Epidermal melanocyte (primary cell): ENCODE data around the gene NEK6.
A peak's percentile ranks its signal among the peaks of the same experiment; 100 is the strongest.

Source experiments
- DNase-seq: peaks from one replicate; pipeline ENCODE4 v3.0.0; 2011; ENCODE audit warnings: low spot score; ENCODE audit not compliant: insufficient read length

NEK6 gene

DNA sequence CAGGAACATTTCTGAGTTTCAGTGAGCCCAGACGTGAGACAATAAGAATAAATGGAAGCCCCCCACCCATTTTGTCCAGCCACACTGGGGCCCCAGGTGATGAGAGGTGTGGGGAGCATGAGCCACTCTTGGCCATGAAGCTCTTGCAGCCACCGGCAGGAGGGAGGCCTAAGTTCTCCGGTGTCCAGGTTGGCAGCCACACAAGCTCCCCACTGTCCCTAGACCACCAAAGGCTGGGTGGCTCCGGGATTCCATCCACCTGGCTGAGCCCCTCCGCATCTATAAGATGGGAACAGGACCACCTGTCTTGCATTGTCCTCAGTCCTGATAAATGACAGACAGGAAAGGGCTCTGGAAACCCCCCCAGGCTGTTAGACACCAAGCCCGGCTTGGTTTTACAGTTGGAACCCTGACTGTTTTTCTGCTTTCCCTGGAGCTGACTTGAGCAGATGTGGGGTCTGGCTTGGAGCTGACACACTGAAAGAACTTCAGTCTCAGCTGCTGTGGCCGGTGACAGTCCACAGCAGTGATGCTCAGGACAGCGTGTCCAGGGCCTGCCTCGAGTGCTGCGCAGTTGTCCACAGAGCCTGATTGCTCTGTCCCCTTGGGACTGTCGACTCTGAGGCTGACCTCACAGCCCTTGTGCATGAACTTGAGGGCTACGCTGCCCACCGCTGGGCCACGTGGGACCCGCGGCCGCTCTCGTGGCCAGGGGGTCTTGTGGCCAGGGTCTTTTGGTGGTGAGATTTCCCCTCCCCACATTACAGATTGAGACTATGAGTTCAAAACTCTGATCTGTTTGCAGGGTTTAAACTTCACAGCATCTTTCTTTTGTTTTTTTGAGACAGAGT, 82.7 kb downstream of the NEK6 start:
- DNase-seq = no peak

DNA sequence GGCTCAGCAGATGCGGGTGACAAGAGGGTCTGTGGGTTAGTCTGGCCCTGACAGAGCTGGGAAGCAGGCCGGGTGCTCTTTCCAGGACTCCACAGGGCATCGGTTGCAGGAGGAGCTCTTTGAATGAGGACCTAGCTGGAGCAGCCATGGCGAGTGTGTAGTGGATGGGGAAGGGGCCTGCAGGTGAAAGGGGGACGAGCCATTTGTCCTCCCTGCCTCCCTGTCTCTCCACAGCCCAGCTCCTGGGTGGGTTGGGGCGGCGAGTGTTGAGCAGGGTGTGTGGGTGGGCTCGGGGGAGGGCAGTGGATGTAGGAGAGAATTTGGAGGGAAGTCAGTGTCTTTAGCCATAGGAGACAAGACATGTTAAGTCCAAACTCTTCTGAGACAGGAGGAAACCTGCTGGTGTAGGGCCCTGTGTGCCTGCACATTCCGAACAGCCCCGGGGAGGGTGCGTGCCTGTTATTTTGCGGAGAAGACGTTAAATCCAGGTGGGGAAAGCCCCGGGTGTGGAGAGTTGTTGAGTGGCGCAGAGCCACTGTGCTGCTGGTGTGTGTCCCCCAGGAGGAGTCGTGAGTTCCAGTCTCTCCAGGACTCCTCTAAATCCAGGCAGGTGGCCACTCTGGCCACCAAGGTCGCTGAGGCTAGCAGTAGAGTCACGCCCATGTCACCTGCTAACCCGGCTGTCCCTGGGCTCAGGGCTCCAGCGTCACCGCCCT, 83.9 kb downstream of the NEK6 start:
- no peak for DNase-seq

DNA sequence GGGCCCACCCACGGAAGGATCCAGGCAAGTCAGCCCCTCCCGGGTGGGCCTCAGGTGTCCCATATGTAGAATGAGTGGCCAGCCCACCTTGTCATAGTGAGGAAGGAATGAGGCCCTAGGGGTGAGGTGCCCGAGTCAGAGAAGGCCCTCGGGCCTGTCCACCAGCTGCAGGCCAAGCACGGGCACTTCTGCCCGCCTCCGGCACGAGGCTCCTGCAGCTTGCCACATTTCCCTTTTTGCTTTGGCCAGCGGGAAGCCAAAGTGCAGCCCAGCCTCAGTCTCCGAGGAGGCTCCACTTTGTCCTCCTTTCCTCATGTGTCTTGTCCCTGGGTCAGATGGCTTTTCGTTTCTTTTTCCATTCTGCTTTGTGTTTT, 84.6 kb downstream of the NEK6 start:
- no peak for DNase-seq

DNA sequence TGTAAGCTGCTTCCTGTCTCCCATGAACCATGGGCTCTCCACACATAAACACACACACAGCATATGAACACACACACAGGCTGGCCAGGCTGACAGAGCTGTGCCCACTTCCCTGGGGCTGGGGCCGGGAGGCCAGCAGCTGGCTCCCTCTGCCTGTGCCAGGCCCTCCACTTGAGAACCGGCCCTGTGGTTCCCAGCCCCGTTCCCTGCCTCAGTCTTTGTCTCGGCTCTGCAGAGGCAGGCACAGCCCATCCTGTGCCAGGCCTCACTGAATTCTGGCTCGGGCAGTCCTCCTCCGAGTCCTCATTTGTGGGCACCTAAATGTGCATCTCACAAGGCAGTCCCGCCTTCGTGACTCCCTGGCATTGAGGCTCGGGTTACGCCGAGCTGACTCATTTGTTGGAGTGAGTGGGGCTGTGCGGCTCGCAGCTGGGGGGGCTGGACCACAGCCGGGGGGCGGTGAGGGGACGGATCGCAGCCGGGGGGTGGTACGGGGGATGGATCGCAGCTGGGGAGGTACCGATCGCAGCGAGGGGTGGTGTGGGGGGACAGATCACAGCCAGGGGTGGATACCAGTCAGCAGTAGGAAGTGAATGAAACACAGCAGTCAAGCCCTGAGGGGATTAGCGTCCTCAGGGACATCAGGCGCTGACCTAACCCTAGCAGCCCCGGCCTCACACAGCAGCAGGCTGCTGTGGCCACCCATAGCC, 85.2 kb downstream of the NEK6 start:
- peak; percentile 88 for DNase-seq

DNA sequence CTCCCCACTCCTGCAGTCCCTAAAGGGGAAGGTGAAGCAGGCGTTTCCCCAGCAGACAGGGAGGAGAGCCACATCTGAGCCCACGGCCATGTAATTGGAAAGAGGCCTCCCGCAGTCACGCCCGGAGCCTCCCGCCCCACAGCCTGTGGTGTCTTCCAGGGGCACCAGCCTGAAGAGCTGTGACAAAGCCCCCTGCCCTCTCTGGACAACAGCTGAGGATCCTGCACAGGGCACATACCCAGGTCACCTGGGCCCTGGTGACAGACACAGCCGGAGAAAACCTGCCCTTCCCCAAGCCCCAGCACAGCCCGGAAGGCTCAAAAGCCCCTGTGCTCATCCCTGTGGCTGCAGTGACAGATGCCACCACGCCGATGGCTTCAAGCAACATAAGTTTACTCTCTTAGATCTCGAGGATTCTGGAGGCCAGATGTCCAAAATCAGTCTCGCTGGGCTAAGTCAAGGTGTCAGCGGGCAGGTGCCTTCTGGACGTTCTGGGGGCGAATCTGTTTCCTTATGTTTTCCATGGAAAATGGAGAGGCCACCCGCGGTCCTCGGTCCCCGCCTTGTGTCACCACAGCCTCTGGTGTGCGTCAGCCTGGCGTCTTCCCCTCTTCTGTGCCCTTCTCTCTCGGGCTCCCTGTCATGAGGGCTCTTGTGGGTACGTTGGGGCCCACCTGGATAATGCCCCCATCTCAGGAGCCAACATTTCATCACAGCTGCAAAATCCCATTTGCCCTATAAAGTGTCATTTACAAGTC, 86.0 kb downstream of the NEK6 start:
- DNase-seq = no peak

DNA sequence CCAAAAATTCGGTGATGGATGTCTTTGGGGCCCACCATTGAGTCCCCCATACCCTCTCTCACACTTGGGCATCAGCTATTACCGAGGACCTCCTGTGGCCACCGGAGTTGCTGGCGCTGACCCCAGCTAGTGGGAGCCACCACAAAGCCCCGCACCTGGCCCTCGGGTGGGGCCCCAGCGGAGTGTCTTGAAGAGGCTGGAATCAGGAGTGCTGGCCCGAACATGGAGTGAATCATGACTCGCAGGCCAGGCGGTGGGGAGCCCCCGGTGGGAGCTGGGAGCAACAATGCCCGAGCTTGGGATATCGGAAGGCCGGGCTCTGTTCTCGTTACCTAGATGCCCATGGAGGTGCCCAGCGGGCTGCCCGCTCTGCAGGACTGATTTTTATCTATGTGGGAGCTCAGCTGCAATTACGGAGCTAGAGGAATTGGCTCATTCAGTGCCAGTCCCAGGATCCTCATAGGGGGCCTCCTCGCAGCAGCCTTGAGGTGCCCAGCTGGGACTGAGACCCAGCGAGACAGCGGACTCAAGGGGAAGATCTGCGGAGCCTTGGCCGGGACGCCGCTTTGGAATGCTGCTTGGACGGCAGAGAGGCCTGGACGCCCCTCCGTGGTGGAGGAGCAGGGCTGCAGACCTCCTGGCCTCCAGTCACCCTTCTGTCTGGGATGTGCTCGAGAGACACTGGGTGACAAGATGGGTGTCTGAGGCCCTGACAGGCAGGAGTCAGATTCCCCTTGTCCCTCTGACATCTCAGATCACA, 86.7 kb downstream of the NEK6 start:
- no peak for DNase-seq

DNA sequence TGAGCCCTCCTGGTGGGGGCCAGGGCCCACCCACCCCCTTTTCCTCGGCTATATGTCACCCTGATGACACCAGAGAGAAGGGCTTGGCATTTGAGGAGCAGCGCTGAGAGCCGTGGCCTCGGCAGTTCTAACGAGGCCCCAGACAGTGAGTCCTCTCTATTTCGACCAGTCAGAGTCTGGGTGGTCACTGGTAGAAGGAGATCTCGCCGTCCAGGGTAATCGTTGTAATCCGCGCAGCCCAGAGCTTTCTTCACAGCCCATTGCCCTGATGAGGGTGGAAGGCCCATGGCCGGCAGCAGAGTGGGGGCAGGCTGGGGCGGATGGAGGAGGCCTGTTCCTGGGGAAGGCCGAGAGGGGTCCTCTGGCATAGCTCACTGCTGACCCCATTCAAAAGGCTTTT, 87.3 kb downstream of the NEK6 start:
- no peak for DNase-seq

DNA sequence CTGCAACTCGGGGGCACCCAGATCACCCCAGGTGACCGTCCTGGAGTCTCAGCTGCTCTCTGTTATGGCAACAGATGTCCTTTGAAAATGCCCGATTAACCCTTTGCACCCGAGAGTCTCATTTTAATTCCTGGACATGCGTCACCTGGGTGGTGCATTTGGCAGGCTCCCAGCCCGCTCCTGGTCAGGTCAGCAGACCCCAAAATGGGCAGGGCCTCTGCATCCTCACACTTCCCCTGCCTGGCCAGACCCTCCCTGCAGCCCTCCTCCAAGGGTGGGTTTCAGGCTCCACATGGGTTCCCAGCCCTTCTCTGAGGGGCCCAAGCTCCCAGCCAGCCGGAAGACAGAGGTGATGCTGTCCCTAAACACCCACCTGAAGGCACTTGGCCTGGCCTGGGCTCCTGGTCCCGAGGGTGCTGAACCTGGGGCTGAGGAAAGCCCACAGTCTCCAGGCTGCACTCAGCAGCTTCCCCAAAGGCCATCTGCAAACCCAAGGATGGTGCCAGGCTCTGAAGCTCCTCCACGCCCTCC, 88.1 kb downstream of the NEK6 start:
- DNase-seq = no peak

DNA sequence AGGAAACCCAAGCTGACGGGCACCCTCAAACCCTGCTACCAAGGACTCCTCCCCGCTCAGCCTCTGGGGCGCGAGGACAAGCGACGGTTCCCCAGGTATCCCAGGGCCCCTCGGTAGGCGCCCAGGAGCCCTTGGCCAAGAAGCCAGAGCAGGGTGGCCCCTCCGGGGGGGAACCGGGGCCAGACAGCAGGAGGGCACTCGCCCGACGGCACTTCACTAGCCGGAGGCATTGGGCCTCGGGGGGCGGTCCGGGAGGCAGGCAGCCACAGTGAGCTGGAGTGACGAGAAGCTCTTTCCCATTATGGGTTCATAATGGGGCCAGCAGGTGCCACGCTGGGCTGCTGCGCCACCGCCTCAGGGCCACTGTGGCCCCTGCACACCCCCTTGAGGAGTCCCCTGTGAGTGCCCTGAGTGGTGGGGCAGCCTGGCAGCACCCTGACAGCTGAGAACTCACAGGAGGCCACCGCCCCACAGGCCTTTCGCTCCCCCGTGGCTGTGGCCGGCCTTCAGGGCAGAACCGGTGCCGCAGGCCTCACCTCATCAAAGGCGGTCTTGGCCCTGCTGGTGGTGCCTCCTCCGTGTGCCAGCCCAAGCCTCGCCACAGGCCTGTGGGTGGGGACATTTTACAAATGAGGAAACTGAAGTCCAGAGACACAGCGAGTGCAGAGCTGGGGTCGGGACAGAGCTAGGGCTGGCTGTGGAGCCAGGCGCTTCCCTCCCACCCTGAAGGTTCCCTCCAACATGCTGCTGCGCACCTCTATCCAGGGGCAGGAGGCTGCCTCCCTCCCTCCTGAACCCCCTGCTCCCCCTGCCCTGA, 88.8 kb downstream of the NEK6 start:
- DNase-seq = no peak

DNA sequence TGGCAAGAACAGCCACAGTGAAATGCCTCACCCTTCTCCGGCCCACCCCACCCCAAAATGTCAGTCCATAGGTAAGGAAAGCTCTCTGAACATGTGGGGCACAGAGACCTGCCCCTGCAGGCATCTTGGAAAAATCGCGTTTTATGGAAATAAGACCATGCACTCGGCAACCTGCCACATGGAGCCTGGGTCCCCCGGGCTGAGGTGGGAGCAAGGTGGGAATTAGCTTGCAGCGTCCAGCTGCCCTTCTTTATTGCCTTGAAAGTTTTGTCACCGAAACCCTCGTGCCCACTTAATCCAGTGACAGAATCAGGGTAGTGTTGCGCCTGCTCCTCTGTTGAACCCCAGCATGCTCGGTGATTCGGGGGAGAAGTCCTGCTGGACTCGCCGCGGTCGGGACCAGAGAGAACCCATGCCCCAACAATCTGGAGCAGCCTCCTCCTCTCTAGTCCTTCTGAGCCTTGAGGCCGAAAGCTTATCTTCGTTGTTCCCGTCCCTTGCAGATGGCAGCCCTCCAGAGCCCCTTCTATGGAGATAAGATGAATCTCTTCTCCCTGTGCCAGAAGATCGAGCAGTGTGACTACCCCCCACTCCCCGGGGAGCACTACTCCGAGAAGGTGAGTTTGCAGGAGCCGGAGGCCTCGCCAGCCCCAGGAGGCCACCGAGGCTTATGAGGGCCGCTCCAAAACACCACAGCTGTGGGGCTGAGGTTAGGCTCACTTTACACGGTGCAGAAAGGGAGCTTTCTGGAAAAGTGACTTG, 89.6 kb downstream of the NEK6 start:
- no peak for DNase-seq

DNA sequence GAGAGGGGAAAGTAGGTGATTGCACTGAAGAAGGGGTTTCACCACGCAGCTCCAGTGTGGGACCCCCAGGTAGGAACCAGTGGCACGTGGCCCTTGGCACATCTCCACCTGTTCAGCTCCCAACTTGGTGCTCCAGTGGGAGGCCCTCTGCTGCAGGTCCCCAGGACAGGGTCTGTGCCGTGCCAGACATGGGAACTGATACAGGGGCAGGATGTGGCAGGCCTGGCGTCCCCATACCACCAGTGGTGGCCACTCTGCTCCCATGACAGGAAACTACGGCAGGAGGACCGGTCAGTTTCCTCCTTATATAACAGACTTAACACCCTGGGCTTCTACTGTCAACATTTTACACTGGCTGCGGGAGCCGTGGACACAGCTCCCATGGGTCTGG, 90.2 kb downstream of the NEK6 start:
- no peak for DNase-seq

DNA sequence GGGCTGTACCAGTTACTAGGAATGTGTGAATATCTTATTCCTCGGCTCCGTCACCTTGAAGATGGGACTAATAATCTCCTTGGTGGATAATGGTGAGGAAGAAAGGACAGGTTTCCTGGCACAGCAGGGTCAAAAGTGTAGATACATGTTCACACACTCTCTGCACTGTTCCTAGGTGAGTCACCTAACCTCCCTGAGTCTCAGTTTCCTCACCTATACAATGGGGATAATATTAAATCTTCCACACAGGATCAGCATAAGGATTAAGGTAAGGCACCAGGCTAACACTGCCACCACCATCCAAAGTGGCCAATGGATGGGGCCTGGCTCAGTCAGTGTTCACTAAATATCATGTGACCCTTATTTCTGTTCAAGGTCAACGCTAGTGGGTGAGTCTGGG, 90.6 kb downstream of the NEK6 start:
- DNase-seq = no peak

DNA sequence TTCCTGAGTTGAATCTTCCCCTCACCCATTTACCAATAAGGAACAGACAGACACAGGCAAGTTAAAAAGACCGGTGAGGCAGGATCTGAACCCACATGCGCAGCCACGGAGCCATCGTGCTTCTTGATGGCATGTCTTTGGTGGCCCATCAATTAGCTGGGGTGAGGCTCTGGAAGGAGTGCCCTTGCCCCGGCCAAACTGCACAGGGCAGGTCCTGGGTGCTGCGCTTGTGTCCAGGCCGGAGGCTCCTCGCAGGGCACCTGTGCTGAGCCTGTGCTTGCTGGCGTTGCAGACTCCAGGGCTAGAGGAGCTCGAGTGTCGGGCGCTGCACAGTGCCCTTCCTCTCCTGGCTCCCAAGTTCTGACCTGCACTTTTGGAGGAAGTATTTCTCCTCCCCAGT, 91.1 kb downstream of the NEK6 start:
- DNase-seq = no peak

DNA sequence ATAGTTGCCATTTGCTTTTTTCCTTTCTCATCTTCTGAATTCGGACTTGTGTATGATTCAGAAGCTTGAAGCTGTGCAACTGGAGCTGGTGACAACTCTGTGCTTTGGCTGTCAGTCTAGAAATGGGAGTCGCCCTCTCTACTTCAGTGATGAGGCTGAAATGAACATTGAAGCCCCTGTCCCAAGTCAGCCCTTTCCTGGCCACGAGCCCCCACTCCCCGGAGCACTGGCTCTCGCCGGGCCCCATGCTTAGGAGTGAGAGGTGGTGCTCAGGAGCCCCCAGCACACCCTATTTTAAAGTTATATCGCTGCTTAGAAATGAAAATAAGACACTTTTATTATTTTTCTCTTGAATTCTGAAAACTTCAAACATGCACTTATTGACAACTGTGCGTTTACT, 91.5 kb downstream of the NEK6 start:
- no peak for DNase-seq

DNA sequence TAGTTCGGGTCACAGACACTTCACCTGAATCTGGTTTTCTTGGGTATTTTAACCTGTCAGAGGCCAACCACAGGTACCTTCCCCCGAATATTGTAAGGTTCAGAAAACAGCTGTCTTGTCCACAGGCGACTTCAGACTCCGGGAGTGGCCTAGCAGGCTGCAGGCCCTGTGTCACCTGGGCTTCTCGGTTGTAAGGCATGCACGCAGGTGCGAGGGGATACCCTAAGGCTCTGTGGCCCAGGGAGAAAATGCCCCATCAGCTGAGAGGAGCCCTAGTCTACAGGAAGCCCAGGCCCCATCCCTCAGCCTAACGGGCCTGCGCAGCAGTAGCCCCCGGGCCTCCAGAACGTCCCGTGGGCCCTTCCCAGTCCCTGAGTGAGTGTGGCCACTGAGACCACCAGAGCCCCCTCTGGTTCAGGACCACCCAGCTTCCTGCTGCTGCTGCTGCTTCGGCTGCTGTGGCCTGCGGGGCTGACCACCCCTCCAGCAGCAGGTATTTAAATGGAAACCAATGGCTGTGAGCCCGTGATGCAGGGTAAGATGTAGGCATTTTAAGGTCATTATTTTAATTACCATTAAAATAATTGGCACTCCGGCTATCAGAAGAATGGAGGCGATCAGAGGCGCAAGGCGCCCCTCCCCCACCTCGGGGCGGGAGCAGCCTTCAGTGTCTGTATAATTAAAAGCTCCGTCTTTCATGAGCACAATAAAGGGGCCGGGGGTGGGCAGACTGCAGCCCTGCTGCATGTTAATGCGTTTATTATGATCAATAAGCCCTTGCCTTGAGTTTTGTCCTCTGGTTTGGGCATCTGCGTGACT, 92.1 kb downstream of the NEK6 start:
- DNase-seq = no peak

DNA sequence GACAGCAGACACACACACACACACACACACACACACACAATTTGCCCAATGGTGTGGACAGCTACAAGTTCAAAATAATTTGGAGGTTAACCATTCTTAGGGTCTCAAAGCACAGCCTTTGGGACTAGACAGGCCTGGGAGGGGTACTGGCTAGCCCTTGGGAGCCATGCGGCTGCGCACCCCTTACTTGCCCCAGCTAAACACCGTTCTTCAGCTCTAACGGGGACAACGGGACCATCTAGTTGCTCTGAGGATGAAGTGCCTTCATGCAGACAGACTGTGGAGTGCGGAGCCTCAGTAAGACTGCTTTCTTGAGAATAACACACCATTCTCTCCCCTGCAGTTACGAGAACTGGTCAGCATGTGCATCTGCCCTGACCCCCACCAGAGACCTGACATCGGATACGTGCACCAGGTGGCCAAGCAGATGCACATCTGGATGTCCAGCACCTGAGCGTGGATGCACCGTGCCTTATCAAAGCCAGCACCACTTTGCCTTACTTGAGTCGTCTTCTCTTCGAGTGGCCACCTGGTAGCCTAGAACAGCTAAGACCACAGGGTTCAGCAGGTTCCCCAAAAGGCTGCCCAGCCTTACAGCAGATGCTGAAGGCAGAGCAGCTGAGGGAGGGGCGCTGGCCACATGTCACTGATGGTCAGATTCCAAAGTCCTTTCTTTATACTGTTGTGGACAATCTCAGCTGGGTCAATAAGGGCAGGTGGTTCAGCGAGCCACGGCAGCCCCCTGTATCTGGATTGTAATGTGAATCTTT, 92.9 kb downstream of the NEK6 start:
- no peak for DNase-seq

DNA sequence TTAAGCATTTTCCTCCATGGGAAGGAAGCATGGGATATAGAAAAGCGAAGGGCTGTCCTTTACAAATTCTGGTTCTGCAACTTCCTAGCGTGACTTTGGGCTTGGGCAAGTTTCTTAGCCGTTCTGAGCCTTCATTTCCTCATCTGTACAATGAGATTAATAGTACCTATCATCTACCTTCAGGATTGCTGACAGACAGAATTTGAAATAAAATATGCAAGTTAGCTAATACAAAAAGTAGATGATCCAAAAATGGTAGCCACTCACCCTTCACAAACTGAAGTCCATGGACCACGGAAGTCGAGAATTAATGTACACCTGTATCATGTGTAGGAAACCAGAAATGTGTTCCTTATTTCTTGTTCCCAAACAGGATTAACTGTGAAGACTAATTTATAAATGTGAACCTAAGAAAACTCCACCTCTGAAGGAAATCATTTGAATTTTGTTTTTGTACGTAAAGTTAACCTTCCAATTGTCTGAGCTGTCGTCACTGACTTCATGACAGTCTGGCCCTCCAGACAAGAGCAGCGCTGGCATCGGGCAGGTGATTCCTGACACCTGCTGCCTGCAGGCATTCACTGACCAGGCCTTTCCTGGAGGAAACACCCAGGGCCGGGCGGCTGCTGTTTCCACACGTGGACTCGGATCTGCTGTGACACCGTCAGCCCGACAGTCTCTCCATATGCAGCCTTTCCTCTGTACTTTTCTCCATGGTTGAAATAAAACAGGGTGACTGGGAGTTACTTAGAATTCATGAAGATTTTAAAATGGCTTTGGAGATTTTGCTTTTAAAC, 94.1 kb downstream of the NEK6 start:
- DNase-seq = no peak
